Endometrial microvascular endothelial cells (primary cell): ENCODE data around the gene PACC1. TPM values are rescaled to one million over a fixed set of nuclear protein-coding genes. Genes with fewer than 3 reads are reported as not detected.
"Not testable (repeated sequence)": the region's sequence is repeated elsewhere in the genome, so short reads cannot be mapped to it uniquely, and the experiment has no call there.

Experiments
- in situ Hi-C: cut with HindIII; loops from 2 replicates; pipeline ENCODE4 v1.10.0; 2017; ENCODE audit warnings: low sequenced_read_pairs, low pct_unique_long_range_greater_than_20kb; ENCODE audit errors: inconsistent ontology term
- total RNA-seq: library from RNA; depleted of rRNA; stranded (reverse); fragments of >200 nt; gene quantifications from one replicate; pipeline ENCODE4 v1.2.3, GENCODE V29; 2015; ENCODE audit errors: inconsistent ontology term

Gene PACC1
- total RNA-seq, 1 donor from 2014 or later: 20.0 TPM

GRCh38 chr1:212402666-212403321, 11.9 kb downstream of the PACC1 start:
- in situ Hi-C loops: no loop called here

- in situ Hi-C loops: no loop called here
These were observed 12.7 kb downstream of the PACC1 start for GRCh38 chr1:212401838-212402582.

GRCh38 chr1:212401042-212401441, 13.6 kb downstream of the PACC1 start:
- in situ Hi-C loops: no loop called here

GRCh38 chr1:212397171-212397570, 17.5 kb downstream of the PACC1 start:
- in situ Hi-C loops: no loop called here

- in situ Hi-C loops: no loop called here
These were observed 18.0 kb downstream of the PACC1 start for GRCh38 chr1:212396638-212397037.

GRCh38 chr1:212395678-212396437, 18.8 kb downstream of the PACC1 start:
- in situ Hi-C loops: not testable (repeated sequence)

GRCh38 chr1:212388985-212389716, 25.5 kb downstream of the PACC1 start:
- in situ Hi-C loops: no loop called here

GRCh38 chr1:212386029-212386428, 28.7 kb downstream of the PACC1 start:
- in situ Hi-C loops: no loop called here

- in situ Hi-C loops: no loop called here
These were observed 33.2 kb downstream of the PACC1 start for GRCh38 chr1:212381397-212382035.

- in situ Hi-C loops: no loop called here
These were observed 35.3 kb downstream of the PACC1 start for GRCh38 chr1:212379366-212379765.

GRCh38 chr1:212377644-212378043, 37.0 kb downstream of the PACC1 start:
- in situ Hi-C loops: no loop called here

- in situ Hi-C loops: no loop called here
These were observed 38.7 kb downstream of the PACC1 start for GRCh38 chr1:212375986-212376385.

GRCh38 chr1:212368073-212368484, 46.6 kb downstream of the PACC1 start:
- in situ Hi-C loops: no loop called here

GRCh38 chr1:212367474-212368072, 47.1 kb downstream of the PACC1 start:
- in situ Hi-C loops: no loop called here

GRCh38 chr1:212366901-212367300, 47.8 kb downstream of the PACC1 start:
- in situ Hi-C loops: no loop called here

- in situ Hi-C loops: no loop called here
These were observed 49.7 kb downstream of the PACC1 start for GRCh38 chr1:212364985-212365384.

GRCh38 chr1:212359794-212360479, 54.7 kb downstream of the PACC1 start:
- in situ Hi-C loops: no loop called here
